Progenitor cell of endocrine pancreas (in vitro differentiated cells): ENCODE measurements around the gene CDCP1. TPM values are rescaled to one million over a fixed set of nuclear protein-coding genes. Genes with fewer than 3 reads are reported as not detected.

Source experiments
- DNase-seq: peaks from one replicate; pipeline ENCODE4 v3.0.0; 2021; ENCODE audit warnings: low spot score; ENCODE audit not compliant: unreplicated experiment
- H3K27ac Mint-ChIP-seq: 2 replicates; pipeline ENCODE4 v1.8.0; 2021; ENCODE audit warnings: mild to moderate bottlenecking, moderate library complexity, mixed read lengths
- H3K27me3 Mint-ChIP-seq: 2 replicates; pipeline ENCODE4 v1.8.0; 2021; ENCODE audit warnings: mixed read lengths
- H3K36me3 Mint-ChIP-seq: 2 replicates; pipeline ENCODE4 v1.8.0; 2022; ENCODE audit warnings: mixed read lengths; ENCODE audit not compliant: insufficient read depth
- H3K4me1 Mint-ChIP-seq: 2 replicates; pipeline ENCODE4 v1.8.0; 2021; ENCODE audit warnings: low read depth, mixed read lengths
- H3K4me3 Mint-ChIP-seq: 2 replicates; pipeline ENCODE4 v1.8.0; 2021; ENCODE audit warnings: low read depth, mild to moderate bottlenecking, moderate library complexity, mixed read lengths
- H3K9me3 Mint-ChIP-seq: 2 replicates; pipeline ENCODE4 v1.8.0; 2021; ENCODE audit warnings: low read depth, mixed read lengths
- CTCF ChIP-seq: fragments of 200-600 bp; sonication (generic); IDR thresholded peaks from one replicate; pipeline ENCODE4 v1.5.0; 2021; ENCODE audit warnings: antibody characterized with exemption, mild to moderate bottlenecking; ENCODE audit not compliant: unreplicated experiment
- total RNA-seq: library from RNA; stranded (reverse); gene quantifications from 2 replicates; pipeline ENCODE4 v1.2.1, GENCODE V29; 2021

Gene CDCP1
- total RNA-seq, 1 donor from 2014 or later: 15.3 TPM

- H3K27ac Mint-ChIP-seq: peak overlapping the region; percentile 83
- no peaks in the 10 kb centered on the region for H3K27me3 Mint-ChIP-seq
- no peak for TF ChIP-seq CTCF
- peaks cover 54% of the 10 kb centered on the region for H3K4me1 Mint-ChIP-seq
- no peak overlapping the region for H3K4me3 Mint-ChIP-seq
- no peaks in the 10 kb centered on the region for H3K36me3 Mint-ChIP-seq
- no peak for DNase-seq
- H3K9me3 Mint-ChIP-seq: no peaks in the 10 kb centered on the region
Observed at GRCh38 chr3:45119824-45120358, 26.3 kb downstream of the CDCP1 start.

GRCh38 chr3:45119376-45119775 lies 26.8 kb downstream of the CDCP1 start:
- no peaks in the 10 kb centered on the region for H3K9me3 Mint-ChIP-seq
- H3K4me3 Mint-ChIP-seq: no peak overlapping the region
- no peak for TF ChIP-seq CTCF
- no peak for DNase-seq
- peak overlapping the region; percentile 92 for H3K27ac Mint-ChIP-seq
- H3K4me1 Mint-ChIP-seq: peaks cover 54% of the 10 kb centered on the region
- H3K36me3 Mint-ChIP-seq: no peaks in the 10 kb centered on the region
- no peaks in the 10 kb centered on the region for H3K27me3 Mint-ChIP-seq

GRCh38 chr3:45118615-45119071 lies 27.5 kb downstream of the CDCP1 start:
- Mint-ChIP-seq H3K27me3 (no peaks in the 10 kb centered on the region), H3K9me3 (no peaks in the 10 kb centered on the region), H3K36me3 (no peaks in the 10 kb centered on the region), H3K4me3 (no peak overlapping the region), H3K27ac (peak overlapping the region; percentile 46), H3K4me1 (peaks cover 51% of the 10 kb centered on the region)
- TF ChIP-seq CTCF: no peak
- DNase-seq: no peak

- Mint-ChIP-seq H3K4me3 (no peak overlapping the region), H3K27ac (no peak overlapping the region), H3K27me3 (peaks cover 4% of the 10 kb centered on the region), H3K9me3 (no peaks in the 10 kb centered on the region), H3K4me1 (peaks cover 39% of the 10 kb centered on the region), H3K36me3 (peaks cover 5% of the 10 kb centered on the region)
- TF ChIP-seq CTCF: no peak
- no peak for DNase-seq
Observed at GRCh38 chr3:45116350-45116749, 29.8 kb downstream of the CDCP1 start.

- no peak overlapping the region for H3K4me3 Mint-ChIP-seq
- no peaks in the 10 kb centered on the region for H3K9me3 Mint-ChIP-seq
- H3K27ac Mint-ChIP-seq: no peak overlapping the region
- H3K27me3 Mint-ChIP-seq: peaks cover 4% of the 10 kb centered on the region
- H3K36me3 Mint-ChIP-seq: peaks cover 9% of the 10 kb centered on the region
- DNase-seq: no peak
- TF ChIP-seq CTCF: no peak
- peaks cover 15% of the 10 kb centered on the region for H3K4me1 Mint-ChIP-seq
Observed at GRCh38 chr3:45113625-45114050, 32.5 kb downstream of the CDCP1 start.
